ENCODE data around the gene UBQLN4.
A peak's percentile ranks its signal among the peaks of the same experiment; 100 is the strongest.

UBQLN4 gene

DNA sequence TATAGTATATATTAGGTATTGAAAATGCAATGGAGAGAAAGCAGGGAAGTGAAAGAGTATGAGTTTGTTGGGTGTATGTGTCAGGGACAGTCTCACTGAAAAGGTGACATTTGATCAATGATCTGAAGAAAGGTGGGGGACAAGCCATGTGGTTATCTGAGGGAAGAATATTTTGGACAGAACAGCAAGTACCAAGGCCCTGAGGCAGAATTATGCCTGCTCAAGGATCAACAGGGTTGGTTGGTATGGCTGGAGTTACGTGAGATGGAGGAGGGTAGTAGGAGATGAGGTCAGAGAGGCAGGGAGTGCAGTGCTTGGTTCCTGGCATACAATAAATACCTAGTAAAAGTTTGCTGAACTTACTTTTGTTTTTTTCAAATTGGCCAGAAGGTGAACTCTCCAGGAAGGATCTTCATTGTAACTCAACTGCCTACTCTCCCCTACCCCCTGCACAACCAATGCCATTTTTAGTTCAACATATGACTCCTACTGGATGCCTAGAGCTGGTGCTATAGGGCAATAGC is 2.8 kb upstream of the UBQLN4 start:
- Histone ChIP-seq H3K27me3 (ENCODE audit: insufficient read depth, insufficient read length) (no peaks in the 10 kb centered on the region), H3K36me3 (ENCODE audit: insufficient read depth, insufficient read length, low read length) (peaks cover 45% of the 10 kb centered on the region), H3K4me3 (ENCODE audit: insufficient read length, low read depth) (no peak overlapping the region), H3K9me3 (ENCODE audit: insufficient read depth, low read length) (no peaks in the 10 kb centered on the region), H3K9ac (ENCODE audit: insufficient read length, low read depth) (no peak overlapping the region), H3K4me1 (ENCODE audit: insufficient read depth, insufficient read length) (peaks cover 14% of the 10 kb centered on the region)
- no peak for DNase-seq (ENCODE audit: low read depth, low spot score)
- TF ChIP-seq ZNF274 (IDR thresholded peaks at IDR 0.05; ENCODE audit: low read depth, low read length) (no peak), YY1 (IDR thresholded peaks at IDR 0.05; ENCODE audit: insufficient read depth, insufficient read length) (no peak), SUZ12 (IDR thresholded peaks at IDR 0.05; ENCODE audit: extremely low read depth, insufficient read depth, insufficient read length) (no peak)

DNA sequence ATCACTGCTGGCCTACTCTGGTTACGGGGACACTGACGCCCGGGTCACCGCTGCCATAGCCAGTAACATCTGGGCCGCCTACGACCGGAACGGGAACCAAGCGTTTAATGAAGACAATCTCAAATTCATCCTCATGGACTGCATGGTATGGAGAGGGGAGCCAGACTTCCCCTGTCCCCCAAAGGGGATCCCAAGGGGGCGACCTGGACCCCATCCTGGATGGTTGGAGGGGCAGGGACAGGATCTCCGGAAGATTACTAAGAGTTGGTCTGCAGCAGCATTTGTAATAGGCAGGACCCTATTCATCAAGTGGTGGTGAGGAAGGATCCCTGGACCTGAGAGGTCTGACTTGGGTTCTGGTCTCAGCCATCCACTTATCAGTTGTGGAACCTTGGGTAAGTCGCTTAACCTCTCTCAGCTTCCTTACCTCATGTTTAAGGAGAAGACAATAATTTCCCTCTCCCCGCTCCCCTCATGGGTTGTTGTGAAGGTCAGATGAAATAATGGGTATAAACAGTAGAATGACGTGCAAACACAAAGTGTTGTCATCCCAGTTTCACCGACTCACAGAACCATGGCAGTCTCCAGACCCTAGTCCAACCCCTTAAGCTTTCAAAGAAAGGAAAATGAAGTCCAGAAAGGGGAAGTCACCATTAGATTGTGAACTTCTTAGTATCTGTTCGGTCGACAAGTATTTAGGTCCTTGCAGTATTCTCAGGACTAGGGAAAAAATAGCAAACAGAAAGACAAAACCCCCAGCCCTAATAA is 1.9 kb upstream of the UBQLN4 start:
- H3K27me3 ChIP-seq (ENCODE audit: insufficient read depth, insufficient read length): no peaks in the 10 kb centered on the region
- peak overlapping the region; percentile 98 for H3K4me3 ChIP-seq (ENCODE audit: insufficient read length, low read depth)
- no peaks in the 10 kb centered on the region for H3K9me3 ChIP-seq (ENCODE audit: insufficient read depth, low read length)
- peaks cover 13% of the 10 kb centered on the region for H3K4me1 ChIP-seq (ENCODE audit: insufficient read depth, insufficient read length)
- DNase-seq (ENCODE audit: low read depth, low spot score): no peak
- TF ChIP-seq SUZ12 (IDR thresholded peaks at IDR 0.05; ENCODE audit: extremely low read depth, insufficient read depth, insufficient read length) (no peak), ZNF274 (IDR thresholded peaks at IDR 0.05; ENCODE audit: low read depth, low read length) (no peak), YY1 (IDR thresholded peaks at IDR 0.05; ENCODE audit: insufficient read depth, insufficient read length) (no peak)
- H3K9ac ChIP-seq (ENCODE audit: insufficient read length, low read depth): peak overlapping the region; percentile 98
- H3K36me3 ChIP-seq (ENCODE audit: insufficient read depth, insufficient read length, low read length): peaks cover 55% of the 10 kb centered on the region

DNA sequence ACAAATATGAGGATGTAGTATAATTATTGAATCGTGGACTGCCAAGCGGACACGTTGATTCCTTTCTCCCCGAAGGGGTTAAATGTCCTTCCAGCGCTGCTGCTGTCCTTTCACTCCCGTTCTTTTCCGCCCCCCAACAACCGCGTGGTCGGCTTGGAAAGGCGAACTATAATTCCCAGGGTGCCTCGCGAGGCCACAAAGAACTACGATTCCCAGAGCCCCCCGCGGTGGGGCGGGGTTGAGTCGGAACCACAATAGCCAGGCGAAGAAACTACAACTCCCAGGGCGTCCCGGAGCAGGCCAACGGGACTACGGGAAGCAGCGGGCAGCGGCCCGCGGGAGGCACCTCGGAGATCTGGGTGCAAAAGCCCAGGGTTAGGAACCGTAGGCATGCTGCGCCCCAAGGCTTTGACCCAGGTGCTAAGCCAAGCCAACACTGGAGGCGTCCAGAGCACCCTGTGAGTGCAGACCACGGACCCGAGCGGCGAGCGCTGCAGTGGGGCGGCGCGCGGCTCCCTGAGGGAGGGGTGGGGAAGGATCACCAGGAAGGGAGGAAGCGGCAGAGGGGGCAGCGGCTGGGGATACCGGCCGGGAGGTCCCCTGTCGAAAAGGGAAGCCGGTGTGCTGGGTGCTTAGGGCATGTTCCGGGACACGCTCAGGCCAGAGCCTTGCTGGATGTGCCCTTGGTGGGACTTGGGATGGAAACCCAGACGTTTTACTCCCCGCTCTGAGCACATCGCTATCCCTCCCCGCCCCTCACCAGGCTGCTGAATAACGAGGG is 1.1 kb upstream of the UBQLN4 start, which contains the start of gene LAMTOR2:
TSS of gene LAMTOR2 (plus strand) at position 283 of the 781 bp plus-strand sequence. CDS start at position 391, 108 bp downstream.
- Histone ChIP-seq H3K27me3 (ENCODE audit: insufficient read depth, insufficient read length) (no peaks in the 10 kb centered on the region), H3K9ac (ENCODE audit: insufficient read length, low read depth) (peak within 1 kb of the TSS; percentile 98), H3K4me3 (ENCODE audit: insufficient read length, low read depth) (peak within 1 kb of the TSS; percentile 98), H3K9me3 (ENCODE audit: insufficient read depth, low read length) (no peaks in the 10 kb centered on the region), H3K36me3 (ENCODE audit: insufficient read depth, insufficient read length, low read length) (peaks cover 62% of the 10 kb centered on the region), H3K4me1 (ENCODE audit: insufficient read depth, insufficient read length) (peaks cover 13% of the 10 kb centered on the region)
- DNase-seq (ENCODE audit: low read depth, low spot score): peak; percentile 99
- TF ChIP-seq ZNF274 (IDR thresholded peaks at IDR 0.05; ENCODE audit: low read depth, low read length) (no peak), YY1 (IDR thresholded peaks at IDR 0.05; ENCODE audit: insufficient read depth, insufficient read length) (no peak), SUZ12 (IDR thresholded peaks at IDR 0.05; ENCODE audit: extremely low read depth, insufficient read depth, insufficient read length) (no peak)

DNA sequence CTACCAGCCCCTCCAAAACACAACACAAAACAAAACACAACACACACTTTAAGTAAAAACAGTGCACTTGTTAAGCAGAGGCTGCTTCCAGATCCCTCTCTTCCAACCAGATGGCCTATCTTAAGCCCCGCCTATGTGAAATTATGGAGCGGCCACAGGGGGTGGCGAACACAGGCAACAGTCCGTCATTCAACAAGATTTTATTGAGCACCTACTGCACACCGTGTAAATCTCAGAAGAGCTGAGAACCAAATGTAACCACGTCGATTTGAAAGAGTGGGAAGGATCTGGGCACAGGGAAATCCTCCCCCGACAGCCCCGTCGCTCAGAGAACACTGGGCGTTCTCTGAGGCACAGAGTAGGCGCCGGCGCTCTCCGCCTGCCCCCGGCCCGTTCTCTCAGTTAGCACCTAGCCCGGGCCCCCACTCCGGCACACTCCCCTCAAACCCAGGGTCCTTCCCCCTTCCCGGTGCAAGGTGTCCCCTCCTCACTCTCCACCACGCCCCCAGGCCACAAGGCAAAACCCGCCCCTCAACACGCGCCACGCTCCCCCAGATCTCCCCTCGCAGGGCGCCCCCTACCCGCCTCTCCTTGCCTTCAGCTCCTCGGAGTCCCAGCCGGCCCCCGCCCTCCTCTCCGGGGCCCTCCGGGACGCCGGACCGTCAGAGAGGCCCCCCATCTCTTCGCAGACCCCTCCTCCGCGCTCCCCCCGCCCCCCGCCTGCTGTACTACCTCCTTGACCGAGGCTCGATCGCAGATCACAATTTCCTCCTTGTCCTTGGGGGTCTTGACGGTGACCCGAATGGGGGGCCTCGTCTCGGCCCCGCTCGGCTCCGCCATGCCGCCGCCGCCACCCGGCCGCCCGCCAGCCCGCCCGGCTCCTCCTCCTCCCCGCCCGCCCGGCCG is 483 bp downstream of the UBQLN4 start:
- no peaks in the 10 kb centered on the region for H3K27me3 ChIP-seq (ENCODE audit: insufficient read depth, insufficient read length)
- peaks cover 64% of the 10 kb centered on the region for H3K36me3 ChIP-seq (ENCODE audit: insufficient read depth, insufficient read length, low read length)
- no peaks in the 10 kb centered on the region for H3K9me3 ChIP-seq (ENCODE audit: insufficient read depth, low read length)
- peaks cover 10% of the 10 kb centered on the region for H3K4me1 ChIP-seq (ENCODE audit: insufficient read depth, insufficient read length)
- H3K4me3 ChIP-seq (ENCODE audit: insufficient read length, low read depth): peak overlapping the region; percentile 81
- peak overlapping the region; percentile 85 for H3K9ac ChIP-seq (ENCODE audit: insufficient read length, low read depth)
- TF ChIP-seq SUZ12 (IDR thresholded peaks at IDR 0.05; ENCODE audit: extremely low read depth, insufficient read depth, insufficient read length) (no peak), YY1 (IDR thresholded peaks at IDR 0.05; ENCODE audit: insufficient read depth, insufficient read length) (no peak), ZNF274 (IDR thresholded peaks at IDR 0.05; ENCODE audit: low read depth, low read length) (no peak)
- DNase-seq (ENCODE audit: low read depth, low spot score): peak; percentile 79

GRCh38 chr1:156051011-156051725 is 2.4 kb downstream of the UBQLN4 start:
- no peak overlapping the region for H3K4me3 ChIP-seq (ENCODE audit: insufficient read length, low read depth)
- no peaks in the 10 kb centered on the region for H3K9me3 ChIP-seq (ENCODE audit: insufficient read depth, low read length)
- H3K27me3 ChIP-seq (ENCODE audit: insufficient read depth, insufficient read length): no peaks in the 10 kb centered on the region
- TF ChIP-seq SUZ12 (IDR thresholded peaks at IDR 0.05; ENCODE audit: extremely low read depth, insufficient read depth, insufficient read length): no peak
- no peak for TF ChIP-seq ZNF274 (IDR thresholded peaks at IDR 0.05; ENCODE audit: low read depth, low read length)
- no peak for TF ChIP-seq YY1 (IDR thresholded peaks at IDR 0.05; ENCODE audit: insufficient read depth, insufficient read length)
- peaks cover 10% of the 10 kb centered on the region for H3K4me1 ChIP-seq (ENCODE audit: insufficient read depth, insufficient read length)
- DNase-seq (ENCODE audit: low read depth, low spot score): no peak
- H3K36me3 ChIP-seq (ENCODE audit: insufficient read depth, insufficient read length, low read length): peaks cover 57% of the 10 kb centered on the region
- H3K9ac ChIP-seq (ENCODE audit: insufficient read length, low read depth): no peak overlapping the region

- DNase-seq (ENCODE audit: low read depth, low spot score): no peak
- Histone ChIP-seq H3K4me3 (ENCODE audit: insufficient read length, low read depth) (no peak overlapping the region), H3K9ac (ENCODE audit: insufficient read length, low read depth) (no peak overlapping the region), H3K36me3 (ENCODE audit: insufficient read depth, insufficient read length, low read length) (peaks cover 49% of the 10 kb centered on the region), H3K27me3 (ENCODE audit: insufficient read depth, insufficient read length) (no peaks in the 10 kb centered on the region), H3K9me3 (ENCODE audit: insufficient read depth, low read length) (no peaks in the 10 kb centered on the region), H3K4me1 (ENCODE audit: insufficient read depth, insufficient read length) (peaks cover 10% of the 10 kb centered on the region)
- no peak for TF ChIP-seq ZNF274 (IDR thresholded peaks at IDR 0.05; ENCODE audit: low read depth, low read length)
- TF ChIP-seq SUZ12 (IDR thresholded peaks at IDR 0.05; ENCODE audit: extremely low read depth, insufficient read depth, insufficient read length): no peak
- no peak for TF ChIP-seq YY1 (IDR thresholded peaks at IDR 0.05; ENCODE audit: insufficient read depth, insufficient read length)
Measured at GRCh38 chr1:156050376-156050775, 3.2 kb downstream of the UBQLN4 start.

Measured in NT2/D1 (cell line).